ES-I3 (cell line): ENCODE measurements around the gene PORCN.

Experiments
- H3K36me3 ChIP-seq: 2 replicates; pipeline ENCODE4 v1.6.1; 2013; ENCODE audit warnings: mild to moderate bottlenecking, low read length, control low read depth, moderate library complexity; ENCODE audit not compliant: insufficient read depth
- H3K4me1 ChIP-seq: 2 replicates; pipeline ENCODE4 v1.6.1; 2013; ENCODE audit warnings: mild to moderate bottlenecking, control low read depth, low read length; ENCODE audit not compliant: insufficient read depth
- H3K9ac ChIP-seq: 2 replicates; pipeline ENCODE4 v1.6.1; 2013; ENCODE audit warnings: low read depth, mild to moderate bottlenecking, low read length, moderate library complexity
- H3K9me3 ChIP-seq: 2 replicates; pipeline ENCODE4 v1.6.1; 2013; ENCODE audit warnings: mild to moderate bottlenecking, low read length, moderate library complexity; ENCODE audit not compliant: control insufficient read depth, insufficient read depth

PORCN gene

DNA sequence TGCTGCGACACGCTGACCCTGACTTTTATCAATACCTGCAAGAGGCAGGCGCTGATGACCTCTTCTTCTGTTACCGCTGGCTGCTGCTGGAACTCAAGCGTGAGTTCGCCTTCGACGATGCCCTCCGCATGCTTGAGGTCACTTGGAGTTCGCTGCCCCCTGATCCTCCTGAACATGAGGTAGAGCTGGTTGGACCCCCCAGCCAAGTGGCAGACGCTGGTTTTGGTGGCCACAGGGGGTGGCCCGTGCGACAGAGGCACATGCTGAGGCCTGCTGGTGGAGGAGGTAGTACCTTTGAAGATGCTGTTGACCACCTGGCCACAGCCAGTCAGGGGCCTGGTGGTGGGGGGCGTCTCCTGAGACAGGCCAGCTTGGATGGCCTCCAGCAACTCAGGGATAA is 51.3 kb downstream of the PORCN start:
- Histone ChIP-seq H3K36me3 (no peaks in the 10 kb centered on the region), H3K9me3 (no peaks in the 10 kb centered on the region), H3K4me1 (no peaks in the 10 kb centered on the region), H3K9ac (no peak overlapping the region)

DNA sequence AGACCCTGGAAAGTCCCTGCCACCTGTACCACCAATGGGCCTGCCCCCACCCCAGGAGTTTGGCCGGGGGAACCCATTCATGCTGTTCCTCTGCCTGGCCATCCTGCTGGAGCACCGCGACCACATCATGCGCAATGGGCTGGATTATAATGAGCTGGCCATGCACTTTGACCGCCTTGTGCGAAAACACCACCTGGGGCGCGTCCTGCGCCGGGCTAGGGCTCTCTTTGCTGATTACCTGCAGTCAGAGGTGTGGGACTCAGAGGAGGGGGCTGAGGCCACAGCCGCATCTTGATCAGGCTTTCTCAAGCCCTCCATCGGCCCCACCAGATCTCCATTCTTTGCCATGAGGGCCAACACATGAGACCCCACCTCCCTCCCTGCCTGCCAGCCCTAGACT is 51.9 kb downstream of the PORCN start:
- no peaks in the 10 kb centered on the region for H3K36me3 ChIP-seq
- no peak overlapping the region for H3K9ac ChIP-seq
- H3K4me1 ChIP-seq = no peaks in the 10 kb centered on the region
- no peaks in the 10 kb centered on the region for H3K9me3 ChIP-seq

DNA sequence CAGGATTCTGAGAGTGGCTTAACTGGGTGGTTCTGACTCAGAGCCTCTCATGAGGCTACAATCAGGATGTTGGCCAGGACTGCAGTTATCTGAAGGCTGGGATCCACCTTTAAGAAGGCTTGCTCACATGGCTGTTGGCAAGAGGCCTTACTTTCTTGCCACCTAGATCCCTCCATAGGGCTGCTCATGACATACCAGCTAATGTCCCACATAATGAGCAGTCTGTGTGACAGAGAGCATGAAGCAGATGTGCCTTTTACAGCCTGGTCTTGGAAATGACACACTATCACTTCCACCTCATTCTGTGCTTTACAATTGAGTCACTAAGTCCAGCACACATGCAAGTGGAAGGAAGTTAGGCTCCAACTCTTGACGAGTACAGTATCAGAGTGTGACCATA is 61.2 kb downstream of the PORCN start:
- Histone ChIP-seq H3K9ac (no peak overlapping the region), H3K36me3 (peaks cover under 1% of the 10 kb centered on the region; the same call in 1 of the 2 replicates), H3K4me1 (no peaks in the 10 kb centered on the region), H3K9me3 (no peaks in the 10 kb centered on the region)
